ENCODE data around the gene AFAP1.
A peak's percentile ranks its signal among the peaks of the same experiment; 100 is the strongest.

AFAP1 gene

DNA sequence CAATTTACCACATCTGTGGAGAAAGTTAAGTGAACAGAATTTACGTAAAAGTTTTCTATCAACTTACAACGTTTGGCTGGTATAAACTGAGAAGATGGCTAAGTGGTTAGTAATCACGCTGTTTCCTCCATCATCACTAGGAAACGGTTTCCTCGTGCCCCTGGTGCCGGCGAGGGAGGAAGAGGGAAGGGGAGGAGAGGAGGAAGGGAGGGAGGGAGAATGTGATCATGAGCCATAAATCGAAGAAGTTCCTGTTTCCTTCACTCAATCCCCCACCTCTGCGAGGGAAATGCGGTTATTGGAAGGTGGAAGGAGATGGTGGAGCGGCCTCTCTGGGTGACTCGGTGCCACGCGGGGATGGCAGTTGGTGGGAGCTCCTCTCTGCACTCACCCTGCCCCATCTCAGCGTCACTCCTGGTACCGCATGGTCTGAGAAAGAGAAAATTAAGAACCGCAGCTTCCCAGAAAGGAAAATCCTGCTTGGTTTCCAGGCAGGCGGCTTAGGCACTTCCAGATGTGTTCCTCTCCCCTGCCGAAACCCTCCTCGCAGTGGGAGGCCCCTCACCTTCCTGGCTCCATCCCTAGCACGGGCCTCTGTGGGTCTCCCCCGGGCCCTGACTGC is 216.8 kb downstream of the AFAP1 start:
- FAIRE-seq (no peak), DNase-seq (ENCODE audit: low spot score) (no peak)

DNA sequence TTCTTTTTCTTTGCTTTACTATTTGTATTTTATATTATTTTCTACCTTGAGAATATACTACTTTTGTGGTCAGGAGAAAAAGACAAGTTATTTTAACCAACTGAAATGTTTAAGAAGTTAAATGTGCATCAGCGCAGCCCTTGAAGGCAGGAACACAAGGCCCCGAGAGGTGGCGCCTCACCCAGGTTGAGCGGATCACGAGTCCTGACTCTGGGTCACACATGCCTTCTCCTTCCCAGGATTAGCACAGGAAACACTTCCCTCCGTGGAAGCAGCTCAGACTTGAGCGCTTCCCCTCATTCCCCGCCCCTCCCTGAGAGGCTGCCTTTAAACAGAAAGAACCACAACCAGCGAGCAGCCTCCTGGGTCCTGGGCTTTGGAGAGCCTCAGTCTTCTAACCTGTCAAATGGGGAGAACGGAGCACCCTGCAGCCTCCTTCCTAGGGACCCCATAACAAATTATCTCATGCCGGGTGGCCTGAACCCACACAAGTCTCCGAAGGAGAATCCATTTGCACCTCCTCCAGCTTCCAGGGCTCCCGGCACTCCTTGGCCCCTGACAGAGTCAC is 217.6 kb downstream of the AFAP1 start:
- FAIRE-seq (no peak), DNase-seq (ENCODE audit: low spot score) (no peak)

DNA sequence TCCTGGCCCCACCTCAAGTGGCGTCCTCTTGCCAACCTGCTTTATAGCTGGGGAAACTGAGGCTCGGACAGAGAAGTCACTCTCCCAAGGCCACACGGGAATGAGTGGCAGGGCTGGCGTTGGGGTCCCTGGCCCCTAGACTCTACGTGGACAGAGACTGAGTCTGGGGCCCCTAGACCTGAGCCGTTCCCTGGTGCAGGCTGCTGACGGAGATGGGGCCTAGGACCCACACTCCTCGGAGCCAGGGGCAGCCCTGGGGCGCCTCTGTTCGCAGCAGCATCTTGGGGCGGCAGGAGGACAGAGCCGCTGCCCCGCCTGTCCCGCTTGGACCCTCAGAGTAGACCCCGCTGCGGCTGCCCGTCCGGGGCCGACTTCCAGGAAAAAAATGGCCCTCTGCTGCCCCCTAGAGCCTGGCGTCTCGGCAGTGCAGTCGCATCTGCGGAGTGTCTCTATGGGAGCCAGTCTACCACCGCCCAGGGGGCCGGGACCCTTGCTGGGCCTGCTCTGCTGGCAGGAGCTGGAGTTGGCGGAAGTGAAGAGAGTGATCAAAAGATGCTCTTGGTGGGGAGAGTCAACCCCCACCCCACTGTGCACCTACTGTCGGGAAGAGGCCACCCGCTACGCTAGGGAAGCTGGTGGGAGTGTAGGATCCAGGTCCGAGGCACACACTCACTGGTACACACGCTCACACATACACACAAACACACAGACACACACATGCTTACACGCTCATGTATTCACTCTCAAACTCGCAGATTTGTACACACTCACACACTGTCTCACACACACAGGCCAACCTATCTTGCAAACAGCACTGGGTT is 220.1 kb downstream of the AFAP1 start:
- no peak for FAIRE-seq
- DNase-seq (ENCODE audit: low spot score) = peak; percentile 75

DNA sequence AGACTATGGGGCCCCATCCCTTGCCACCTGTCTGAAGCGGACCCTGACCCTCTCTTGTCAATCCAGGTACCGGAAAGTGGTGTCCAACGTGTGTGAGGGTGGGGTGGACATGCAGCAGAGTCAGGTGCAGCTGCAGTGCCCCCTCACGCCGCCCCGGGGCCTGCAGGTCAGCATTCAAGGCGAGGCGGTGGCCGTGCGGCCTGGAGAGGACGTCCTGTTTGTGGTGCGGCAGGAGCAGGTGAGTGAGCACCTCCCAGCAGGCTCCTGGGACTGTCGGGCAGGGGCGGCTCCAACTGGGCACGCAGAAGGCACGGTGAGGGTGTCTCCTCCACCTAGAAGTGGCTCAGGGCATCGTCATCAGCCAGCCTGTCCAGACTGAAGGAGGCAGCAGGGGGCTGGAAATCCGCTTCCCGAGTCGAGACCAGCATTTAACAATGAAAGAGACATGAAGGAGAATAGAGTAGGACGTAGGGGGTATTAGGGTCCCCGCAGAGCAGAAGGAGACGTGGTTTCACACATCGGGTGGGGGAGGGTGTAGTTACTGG is 221.6 kb downstream of the AFAP1 start:
- FAIRE-seq = no peak
- no peak for DNase-seq (ENCODE audit: low spot score)

DNA sequence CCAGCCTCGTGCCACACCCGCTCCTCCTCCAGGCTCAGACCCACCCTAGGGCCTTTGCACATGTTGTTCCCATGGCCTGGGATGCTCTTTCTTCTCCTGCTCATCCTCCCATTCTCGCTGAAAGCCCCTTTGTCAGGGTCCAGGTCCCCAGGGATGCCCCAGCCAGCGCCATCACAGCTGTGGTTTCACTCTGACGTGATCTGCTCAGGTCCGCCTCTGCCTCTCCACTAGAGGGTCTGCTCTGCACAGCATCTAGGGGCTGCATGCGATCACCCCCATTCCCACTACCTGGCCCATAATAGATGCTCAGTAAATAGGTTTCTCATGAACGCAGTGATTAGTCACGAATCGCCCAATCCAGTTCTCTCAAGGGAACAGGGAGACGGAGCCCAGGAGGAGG is 222.5 kb downstream of the AFAP1 start:
- FAIRE-seq (no peak), DNase-seq (ENCODE audit: low spot score) (no peak)

DNA sequence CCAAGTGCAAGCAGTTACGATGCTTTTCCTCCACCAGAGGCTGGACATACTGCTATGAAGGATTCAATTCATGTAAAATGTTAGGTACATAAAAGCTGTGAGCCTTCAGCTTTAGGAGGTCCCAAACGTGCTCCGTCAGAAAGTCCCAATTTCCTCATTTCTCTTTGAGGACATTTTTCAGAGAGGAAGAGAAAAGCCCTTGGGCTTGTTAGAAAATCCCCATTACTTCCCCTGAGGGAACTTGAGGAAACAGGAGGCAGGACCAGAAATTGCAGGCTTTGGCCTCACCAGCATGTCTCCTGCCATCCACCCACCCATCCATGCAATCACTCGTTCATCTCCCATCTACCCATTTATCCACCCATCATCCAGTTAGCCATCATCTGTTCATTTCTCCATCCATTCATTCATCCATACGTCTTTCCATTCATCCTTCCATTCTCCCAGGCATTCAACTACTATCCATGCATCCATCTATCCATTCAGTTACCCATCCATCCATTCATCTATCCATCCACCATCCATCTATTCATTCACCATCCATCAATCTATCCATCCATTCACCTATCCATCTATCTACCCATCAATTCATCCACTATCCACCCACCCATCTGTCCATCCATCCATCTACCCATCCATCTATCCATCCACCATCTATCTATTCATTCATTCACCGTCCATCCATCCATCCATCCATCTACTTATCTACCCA is 223.5 kb downstream of the AFAP1 start:
- no peak for FAIRE-seq
- DNase-seq (ENCODE audit: low spot score) = no peak

DNA sequence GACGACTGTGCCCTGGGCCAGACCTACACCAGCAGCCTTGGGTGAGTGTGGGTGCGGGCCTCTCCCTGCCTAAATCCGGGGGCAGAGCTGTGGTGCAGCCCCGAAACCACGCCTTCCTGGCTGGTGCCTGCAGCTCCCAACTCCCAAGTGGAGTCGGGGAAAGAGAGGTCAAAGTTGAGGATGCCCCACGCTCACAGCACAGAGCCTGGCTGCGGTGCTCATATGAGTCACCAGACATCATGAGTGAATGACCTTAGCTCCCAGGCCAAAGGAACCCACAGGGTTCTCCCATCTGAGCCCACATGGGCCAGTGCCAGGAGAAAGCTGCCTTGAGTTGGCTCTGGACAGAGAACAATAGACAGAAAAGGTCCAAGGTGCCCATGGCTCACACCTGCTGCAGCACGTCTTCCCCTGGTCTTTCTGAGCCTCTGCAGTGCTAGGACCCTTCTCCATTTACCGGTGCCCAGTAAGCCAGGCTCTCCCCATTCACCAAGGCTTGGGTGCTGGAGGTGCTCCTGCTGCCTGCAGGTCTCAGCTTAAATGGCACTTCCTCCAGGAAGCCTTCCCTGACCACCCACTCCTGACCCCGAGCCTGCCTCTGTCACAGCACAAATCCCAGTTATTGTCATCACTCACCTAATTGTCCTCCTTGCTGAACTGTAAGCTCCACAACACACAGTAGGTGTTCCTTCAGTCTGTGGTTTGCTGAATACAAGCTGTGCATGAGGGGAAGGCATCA is 224.2 kb downstream of the AFAP1 start:
- FAIRE-seq (no peak), DNase-seq (ENCODE audit: low spot score) (no peak)

DNA sequence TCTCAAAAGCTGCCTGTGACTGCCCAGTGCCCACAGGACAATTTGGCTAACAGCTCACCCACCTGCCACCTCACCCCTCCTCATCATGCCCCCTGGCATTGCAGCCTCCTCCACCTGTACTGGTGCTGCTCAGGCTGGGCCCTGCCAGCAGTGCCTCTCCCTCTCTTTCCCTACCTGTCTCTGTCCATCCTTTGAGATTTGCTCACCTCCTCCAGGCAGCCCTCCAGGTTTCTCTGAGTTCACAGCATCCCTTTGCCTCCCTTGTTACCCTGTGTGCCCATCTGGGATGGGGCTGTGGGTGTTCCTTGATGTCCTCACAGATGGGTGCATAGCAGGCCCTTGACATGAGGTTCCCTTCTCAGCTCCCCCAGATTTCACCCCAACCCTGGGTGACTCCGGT is 224.9 kb downstream of the AFAP1 start:
- FAIRE-seq (no peak), DNase-seq (ENCODE audit: low spot score) (no peak)

DNA sequence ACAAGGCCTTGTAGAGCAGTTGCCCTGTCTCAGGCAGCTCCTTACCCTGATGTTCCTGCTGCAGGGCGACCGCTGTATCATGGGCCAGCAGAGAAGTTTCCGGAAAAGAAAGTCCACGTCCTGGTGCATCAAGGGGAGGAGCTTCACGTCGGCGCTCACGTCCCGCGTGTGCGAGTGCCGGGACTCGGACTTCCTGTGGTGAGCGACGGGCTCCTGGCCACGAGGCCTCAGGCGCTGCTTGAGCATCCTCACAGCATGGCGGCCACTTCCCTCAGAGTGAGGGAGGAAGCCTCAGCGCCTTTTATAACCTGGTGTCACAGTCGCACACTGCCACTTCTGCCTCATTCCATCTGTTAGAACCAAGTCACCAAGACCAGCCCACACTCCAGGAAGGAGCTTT is 225.5 kb downstream of the AFAP1 start:
- DNase-seq (ENCODE audit: low spot score) (no peak), FAIRE-seq (no peak)

DNA sequence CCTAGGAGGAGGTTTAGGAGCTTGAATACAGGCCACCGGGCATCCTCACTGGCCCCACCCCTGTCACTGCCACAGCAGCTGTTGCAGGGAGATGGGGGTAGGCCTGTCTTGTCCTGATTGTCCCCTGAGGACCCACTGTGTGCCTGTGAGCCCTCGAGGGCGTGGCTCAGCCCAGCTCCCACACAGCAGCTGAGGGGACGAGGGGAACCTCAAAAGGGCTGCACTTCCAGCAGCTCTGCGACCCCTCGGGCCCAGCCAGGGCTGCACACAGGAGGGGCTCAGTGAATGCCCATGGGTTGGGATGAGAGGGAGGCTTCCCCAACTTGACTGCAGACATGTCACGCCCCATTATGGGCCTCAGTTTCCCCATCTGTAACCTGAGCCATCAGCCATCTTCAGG is 225.9 kb downstream of the AFAP1 start:
- FAIRE-seq = no peak
- DNase-seq (ENCODE audit: low spot score) = no peak

DNA sequence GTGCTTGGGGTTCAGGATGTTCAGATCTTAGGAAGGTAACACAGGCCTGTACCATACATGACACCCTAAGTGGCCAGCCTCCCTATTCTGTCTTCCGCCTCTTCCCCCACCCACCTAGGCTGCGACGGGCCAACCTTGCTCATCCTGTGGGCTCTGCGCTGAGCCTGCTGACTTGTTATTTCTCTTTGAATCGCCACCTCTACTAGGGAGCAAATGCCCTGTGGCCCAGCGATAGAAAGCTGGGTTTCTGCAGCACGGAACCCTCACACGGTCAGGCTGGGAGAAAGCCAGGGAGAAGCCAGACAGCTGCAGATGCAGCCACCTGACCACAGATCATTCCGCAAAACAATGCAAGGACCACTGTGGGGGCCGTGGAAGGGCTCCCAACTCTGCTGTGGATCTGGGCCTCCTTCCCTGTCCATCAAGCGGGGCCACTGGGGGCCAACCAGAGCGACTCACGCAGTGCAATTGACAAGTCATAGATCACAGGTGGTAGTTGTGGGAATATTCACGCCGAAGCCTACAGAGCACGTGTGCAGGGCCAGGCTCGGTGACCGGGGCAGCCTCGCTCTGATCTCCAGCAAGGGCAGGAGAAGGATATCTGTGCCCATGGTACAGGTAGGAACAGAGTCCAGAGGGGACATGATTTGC is 227.5 kb downstream of the AFAP1 start:
- no peak for FAIRE-seq
- no peak for DNase-seq (ENCODE audit: low spot score)

DNA sequence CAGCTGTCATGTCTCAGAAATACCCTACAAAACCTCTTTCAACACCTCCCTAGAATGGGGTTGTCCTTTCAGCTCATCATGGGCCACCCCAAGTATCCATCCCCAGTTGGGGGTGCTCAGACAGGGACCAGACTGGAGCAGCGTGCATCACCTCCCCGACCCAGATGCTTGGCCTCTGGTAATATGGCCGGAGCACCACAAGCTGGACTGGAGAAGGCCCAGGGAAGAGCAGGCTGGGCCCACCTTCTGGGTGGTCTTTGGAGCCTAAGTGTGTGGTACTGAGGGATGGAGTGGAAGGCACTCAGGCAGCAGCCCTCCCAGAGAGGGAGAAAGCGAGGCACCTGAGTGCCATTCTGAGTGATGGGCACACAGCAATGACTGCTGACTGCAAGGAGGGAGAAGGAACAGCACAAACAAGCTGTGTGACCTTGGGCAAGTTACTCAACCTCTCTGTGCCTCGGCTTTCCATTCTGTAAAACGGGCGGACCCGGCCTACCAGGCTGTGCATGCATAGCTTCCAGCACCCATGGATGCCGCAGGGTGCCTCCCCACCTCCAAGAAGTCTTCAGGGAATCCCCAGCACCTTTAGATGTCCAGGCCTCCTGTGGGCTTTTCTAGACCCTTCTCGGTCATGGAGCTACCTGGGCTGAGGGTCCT is 228.2 kb downstream of the AFAP1 start:
- DNase-seq (ENCODE audit: low spot score) (no peak), FAIRE-seq (no peak)

DNA sequence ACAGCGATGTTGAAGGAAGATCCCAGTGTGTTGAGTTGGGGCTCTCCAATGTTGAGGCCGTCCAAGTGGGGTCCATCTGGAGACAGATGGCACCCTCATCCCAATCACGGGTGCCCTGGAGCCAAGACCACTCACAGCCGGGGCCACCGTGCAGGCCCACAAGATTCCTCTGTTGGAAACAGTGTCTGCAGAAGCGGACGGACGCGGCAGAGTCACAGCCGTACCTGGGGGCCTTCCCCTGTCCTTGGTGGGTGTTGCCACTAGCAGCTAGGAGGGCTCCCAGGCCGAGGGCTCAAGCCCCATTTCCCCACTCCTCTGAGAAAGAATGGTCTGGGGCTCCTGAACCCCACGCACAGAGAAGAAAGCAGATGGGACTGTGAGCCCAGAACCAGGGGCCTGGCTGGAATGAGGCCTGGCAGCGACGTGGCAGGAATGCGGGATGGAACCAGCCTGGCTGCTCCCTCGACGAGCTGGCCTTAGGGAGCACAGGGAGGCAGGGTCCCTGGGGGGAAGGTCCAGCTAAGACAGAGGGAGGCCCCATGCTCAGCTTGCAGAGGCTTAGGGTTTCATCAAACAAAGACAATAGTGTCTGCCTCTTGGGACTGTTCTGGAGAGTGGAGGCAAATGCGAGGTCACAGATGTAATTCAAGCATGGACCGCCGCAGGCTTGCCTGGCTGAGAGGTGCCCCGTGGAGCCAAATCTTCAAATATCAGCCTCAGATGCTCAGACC is 228.9 kb downstream of the AFAP1 start:
- FAIRE-seq = no peak

DNA sequence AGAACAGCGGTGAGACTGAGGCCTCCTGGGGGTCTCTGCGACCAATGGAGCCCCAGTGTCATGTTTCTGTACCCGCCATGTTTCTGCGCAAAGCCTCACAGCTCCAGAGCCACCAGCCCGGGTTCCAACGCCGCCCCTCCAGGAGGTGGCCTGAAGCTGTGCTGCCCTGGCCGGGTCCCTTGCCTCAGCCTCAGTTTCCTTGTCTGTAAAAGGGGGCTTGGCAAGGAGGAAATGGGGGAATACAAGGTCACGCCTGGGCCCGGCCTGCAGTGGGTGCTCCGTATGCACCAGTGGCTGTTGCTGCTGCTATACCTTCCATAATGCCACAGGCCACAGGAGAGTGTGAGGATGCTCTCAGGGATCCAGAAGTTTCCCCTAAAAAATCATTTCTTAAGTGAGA is 229.5 kb downstream of the AFAP1 start:
- FAIRE-seq (no peak), DNase-seq (ENCODE audit: low spot score) (no peak)

More for the DNA sequence above, 228.9 kb downstream of the AFAP1 start:
- DNase-seq (ENCODE audit: low spot score) = no peak

DNA sequence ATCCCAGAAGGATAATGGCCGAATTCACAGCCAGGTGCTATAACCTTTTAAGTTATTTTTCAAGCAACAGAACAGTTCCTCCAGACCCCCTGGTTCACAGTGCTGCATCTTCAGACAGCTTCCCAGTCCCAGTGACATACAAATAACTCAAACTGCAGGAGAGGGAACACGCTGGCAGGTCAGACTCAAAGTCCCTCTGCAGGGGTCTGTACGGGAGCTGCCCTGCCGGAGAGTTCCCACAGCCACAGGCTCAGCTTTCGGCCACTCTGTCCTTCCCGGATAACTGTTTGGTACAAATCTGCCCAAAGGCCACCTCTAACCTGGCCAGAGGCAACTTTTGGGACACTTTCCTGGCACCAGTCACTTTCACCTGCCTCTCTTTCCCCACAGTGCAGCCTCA is 230.2 kb downstream of the AFAP1 start:
- DNase-seq (ENCODE audit: low spot score) = no peak
- FAIRE-seq = no peak

DNA sequence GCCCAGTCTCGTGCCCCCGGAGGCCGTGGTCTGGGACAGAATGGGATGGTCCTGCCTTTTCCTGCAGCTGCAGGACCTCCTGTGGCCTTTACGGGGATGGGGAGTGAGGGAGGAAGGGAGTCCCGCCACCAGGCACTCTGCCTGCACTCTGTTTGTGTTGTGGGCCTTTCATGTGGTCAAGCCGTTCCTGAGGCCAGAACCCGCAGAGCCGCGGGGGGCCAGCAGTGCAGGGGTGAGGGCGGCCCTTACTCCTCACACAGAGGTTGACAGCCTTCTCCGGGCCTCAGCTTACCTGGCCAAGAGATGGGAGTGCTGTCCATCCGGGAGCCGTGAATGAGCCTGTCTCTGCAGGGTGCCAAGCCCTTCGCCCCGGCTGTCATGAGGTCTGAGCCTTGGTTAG is 230.7 kb downstream of the AFAP1 start:
- FAIRE-seq (no peak), DNase-seq (ENCODE audit: low spot score) (no peak)
